Endometrial microvascular endothelial cells (primary cell): Measurements from ENCODE around the gene ANKZF1. TPM values are rescaled to one million over a fixed set of nuclear protein-coding genes. Genes with fewer than 3 reads are reported as not detected.
"Not testable (repeated sequence)": the region's sequence is repeated elsewhere in the genome, so short reads cannot be mapped to it uniquely, and the experiment has no call there.

ENCODE experiments used
- in situ Hi-C: cut with HindIII; loops from 2 replicates; pipeline ENCODE4 v1.10.0; 2017; ENCODE audit warnings: low sequenced_read_pairs, low pct_unique_long_range_greater_than_20kb; ENCODE audit errors: inconsistent ontology term
- total RNA-seq: library from RNA; depleted of rRNA; stranded (reverse); fragments of >200 nt; gene quantifications from one replicate; pipeline ENCODE4 v1.2.3, GENCODE V29; 2015; ENCODE audit errors: inconsistent ontology term

The ANKZF1 gene
- total RNA-seq, 1 donor from 2014 or later: 27.1 TPM

GRCh38 chr2:219252084-219252483 lies 22.5 kb downstream of the ANKZF1 start:
- in situ Hi-C loops: no loop called here

DNA sequence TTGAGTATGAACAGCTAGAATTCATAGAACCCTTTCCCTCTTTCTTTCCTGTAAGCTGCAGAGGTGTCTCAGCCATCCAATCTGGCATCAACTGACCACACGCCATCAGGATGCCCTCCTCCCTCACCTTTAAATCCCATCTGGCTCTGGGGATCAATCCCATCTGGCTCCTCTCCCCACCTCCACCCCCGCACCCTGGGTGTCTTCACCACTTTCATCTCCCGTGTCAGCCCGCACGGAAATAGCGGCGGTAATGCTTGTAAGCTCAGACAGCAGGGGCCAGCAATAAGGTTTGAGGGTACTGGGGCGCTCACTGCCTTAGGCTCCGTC lies 22.9 kb downstream of the ANKZF1 start:
- in situ Hi-C loops: no loop called here

GRCh38 chr2:219252900-219253752 lies 23.5 kb downstream of the ANKZF1 start, which contains the start of gene TUBA4B:
Gene TUBA4B (plus strand): TSS chr2:219253243. CDS start chr2:219253408, 165 bp downstream.
- in situ Hi-C loops: no loop called here

- in situ Hi-C loops: no loop called here
These were observed 24.4 kb downstream of the ANKZF1 start, which contains the start of gene TUBA4A for GRCh38 chr2:219253753-219254589. Gene TUBA4A (minus strand): TSS chr2:219253918. CDS start chr2:219253858, 60 bp downstream.

- in situ Hi-C loops: no loop called here
These were observed 25.1 kb downstream of the ANKZF1 start for GRCh38 chr2:219254590-219255201.

GRCh38 chr2:219258942-219259341 lies 29.3 kb downstream of the ANKZF1 start:
- in situ Hi-C loops: not testable (repeated sequence)

GRCh38 chr2:219261024-219261855 lies 31.6 kb downstream of the ANKZF1 start:
- in situ Hi-C loops: no loop called here

DNA sequence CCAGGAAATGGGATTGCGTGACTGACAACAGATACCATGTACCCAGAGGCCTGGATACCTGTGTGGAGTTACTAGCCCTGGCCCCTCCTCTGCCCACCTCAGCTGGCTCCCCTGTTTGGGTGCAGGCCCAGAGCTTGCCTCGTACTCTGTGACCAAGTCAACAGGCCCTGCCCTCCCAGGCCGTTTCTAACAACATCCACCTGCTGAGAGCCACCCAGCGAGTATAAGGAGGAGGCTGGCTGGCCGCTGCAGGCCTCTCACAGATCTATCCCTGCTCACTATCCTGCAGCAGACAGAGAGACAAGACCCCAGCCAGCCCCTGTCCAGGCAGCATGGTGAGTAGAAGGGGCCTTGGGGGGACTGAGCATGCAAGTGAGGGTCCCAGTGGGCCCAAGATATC lies 36.6 kb downstream of the ANKZF1 start:
- in situ Hi-C loops: no loop called here

DNA sequence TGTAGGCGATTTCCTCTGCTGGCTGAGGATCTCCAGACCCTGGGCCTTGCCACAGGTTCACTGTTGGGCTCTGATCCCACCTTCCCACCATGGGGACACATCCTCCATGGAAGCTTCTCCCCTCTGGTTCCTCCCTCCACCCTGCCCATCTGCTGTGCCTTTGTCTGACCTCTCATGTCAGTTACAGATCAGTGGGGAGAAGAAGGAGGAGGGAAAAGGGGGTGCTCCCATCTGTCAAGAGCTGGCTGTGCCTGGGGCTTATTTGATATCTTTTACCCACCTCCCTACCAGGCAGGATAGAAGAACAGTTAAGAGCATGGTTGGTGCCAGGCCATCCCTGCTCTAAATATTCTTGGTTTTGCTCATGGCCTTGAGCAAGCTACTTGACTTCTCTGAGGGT lies 37.3 kb downstream of the ANKZF1 start:
- in situ Hi-C loops: no loop called here

- in situ Hi-C loops: no loop called here
These were observed 38.7 kb downstream of the ANKZF1 start for GRCh38 chr2:219268294-219268693.

DNA sequence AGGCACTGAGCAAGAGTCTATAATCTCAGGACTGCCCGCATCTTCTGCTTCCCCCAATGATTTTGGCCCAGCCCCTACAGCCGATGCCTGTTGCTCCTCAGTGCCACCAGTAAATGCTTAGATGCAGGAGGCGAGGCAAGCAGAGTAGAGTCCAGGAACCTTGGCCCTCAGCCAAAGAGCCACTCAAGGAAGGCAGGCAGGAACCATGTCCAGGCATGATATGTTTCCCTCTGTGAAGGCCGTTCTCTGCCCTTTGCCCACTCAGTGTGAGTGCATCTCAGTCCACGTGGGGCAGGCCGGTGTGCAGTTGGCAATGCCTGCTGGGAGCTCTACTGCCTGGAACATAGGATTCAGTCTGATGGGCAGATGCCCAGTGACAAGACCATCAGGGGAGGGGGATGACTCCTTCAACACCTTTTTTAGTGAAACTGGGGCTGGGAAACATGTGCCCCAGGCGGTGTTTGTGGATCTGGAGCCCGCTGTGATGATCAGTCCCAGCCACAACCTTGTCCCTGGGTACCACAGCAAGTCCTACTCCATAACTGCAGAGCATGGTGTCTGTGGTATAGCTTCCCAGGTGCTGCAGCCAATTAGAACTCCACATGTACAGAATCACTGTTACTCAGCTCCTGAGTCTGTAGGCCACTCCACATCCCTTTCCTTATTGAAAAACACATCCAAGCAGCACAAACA lies 39.9 kb downstream of the ANKZF1 start:
- in situ Hi-C loops: no loop called here

DNA sequence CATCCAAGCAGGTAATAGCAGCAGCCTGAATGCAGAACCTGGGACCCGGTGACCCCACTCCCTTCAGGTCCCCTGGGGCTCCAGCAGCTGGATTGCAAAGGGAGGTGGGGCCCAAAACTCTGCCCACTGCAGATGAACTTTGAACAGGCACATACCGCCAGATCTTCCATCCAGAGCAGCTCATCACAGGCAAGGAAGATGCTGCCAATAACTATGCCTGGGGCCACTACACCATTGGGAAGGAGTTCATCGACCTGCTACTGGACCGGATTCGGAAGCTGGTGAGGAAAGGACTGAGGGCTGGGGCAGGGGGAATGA lies 40.4 kb downstream of the ANKZF1 start:
- in situ Hi-C loops: no loop called here

DNA sequence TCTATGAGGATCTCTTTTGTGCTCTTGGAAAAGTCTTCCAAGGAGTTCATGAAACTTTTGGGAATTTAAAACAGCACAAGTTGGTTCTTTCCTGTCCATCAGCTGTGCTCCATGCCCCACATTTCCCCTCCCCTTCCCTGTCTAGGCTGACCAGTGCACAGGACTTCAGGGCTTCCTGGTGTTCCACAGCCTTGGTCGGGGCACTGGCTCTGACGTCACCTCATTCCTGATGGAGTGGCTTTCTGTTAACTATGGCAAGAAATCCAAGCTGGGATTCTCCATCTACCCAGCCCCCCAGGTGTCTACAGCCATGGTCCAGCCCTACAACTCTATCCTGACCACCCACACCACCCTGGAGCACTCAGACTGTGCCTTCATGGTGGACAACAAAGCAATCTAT lies 41.4 kb downstream of the ANKZF1 start:
- in situ Hi-C loops: no loop called here

DNA sequence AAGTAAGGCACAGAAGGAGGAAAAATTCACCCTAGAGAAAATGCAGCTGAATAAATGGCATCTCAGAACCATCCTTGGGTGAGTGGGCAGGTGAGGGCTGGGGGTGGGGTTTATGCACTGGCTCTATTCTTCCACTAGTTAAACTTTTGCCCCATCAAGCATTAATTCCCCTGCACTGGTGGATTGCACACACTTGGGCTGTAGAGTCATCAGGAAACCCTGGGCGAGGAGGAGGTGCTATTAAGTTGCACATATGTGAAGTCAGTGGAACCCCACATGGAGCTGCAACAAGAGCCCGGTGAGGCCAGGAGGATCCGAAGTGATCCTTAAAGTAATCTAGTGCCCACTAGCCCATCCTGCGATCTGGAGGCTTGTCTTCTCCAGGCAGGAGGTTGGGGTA lies 42.8 kb downstream of the ANKZF1 start:
- in situ Hi-C loops: no loop called here

DNA sequence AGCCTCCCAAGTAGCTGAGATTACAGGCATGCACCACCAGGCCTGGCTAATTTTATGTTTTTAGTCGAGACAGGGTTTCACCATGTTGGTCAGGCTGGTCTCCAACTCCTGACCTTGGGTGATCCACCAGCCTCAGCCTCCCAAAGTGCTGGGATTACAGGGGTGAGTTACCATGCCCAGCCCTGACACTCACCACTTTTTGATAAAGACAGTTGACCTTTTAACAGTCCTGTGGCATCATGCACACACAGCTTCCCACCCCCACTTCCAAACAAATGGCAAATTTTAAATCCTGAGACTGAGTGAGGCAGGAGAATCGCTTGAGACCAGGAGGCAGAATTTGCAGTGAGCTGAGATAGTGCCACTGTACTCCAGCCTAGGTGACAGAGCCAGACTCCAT lies 43.4 kb downstream of the ANKZF1 start:
- in situ Hi-C loops: no loop called here

DNA sequence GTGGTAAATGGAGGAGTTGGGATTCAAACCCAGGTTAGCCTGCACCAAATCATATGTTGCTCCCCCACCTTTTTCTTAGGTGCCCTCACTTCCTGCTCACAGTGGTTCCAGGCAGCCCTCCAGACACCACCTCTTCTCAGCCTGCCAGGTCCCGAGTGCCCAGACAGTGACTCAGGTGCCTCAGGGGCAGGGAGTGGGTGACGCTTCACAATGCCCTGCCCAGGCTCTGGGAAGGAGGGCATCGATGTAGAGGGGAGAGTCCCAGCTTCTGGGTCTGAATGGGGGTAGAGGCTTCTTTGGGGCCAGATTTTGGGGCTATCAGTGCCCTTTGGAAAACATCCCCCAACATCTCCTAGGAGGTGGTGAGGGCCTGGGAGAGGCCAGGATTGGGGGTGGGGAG lies 44.3 kb downstream of the ANKZF1 start:
- in situ Hi-C loops: no loop called here

- in situ Hi-C loops: no loop called here
These were observed 44.8 kb downstream of the ANKZF1 start for GRCh38 chr2:219274361-219274921.
